H1 (cell line): ENCODE measurements around the gene S1PR3. TPM values are rescaled to one million over a fixed set of nuclear protein-coding genes. Genes with fewer than 3 reads are reported as not detected.

Experiments used
- CTCF ChIA-PET: fragments of 300-600 bp; sonication (Branson Sonifier 250); formaldehyde crosslinking; loops from one replicate; lab custom pipeline; 2021; ENCODE audit not compliant: partially characterized antibody; lab: Charles Lee
- POLR2A ChIA-PET: fragments of 300-600 bp; sonication (Branson Sonifier 250); formaldehyde crosslinking; loops from one replicate; lab custom pipeline; 2021; ENCODE audit warnings: inconsistent platforms; ENCODE audit not compliant: partially characterized antibody; lab: Charles Lee
- DNase-seq, 2 experiments: peaks; one replicate each; pipeline versions ENCODE4 v3.0.0 to v3.0.0-alpha.2; 2010 to 2022; ENCODE audit warnings: low spot score in 2 of 2, low read depth in 1 of 2, mixed read lengths in 1 of 2
- FAIRE-seq: peaks from 2 replicates; lab custom pipeline; 2011; peaks lifted over from hg19 to GRCh38; lab: Jason Lieb, UNC
- H2AFZ ChIP-seq: 2 replicates; pipeline ENCODE4 v1.8.1; 2012; ENCODE audit warnings: low read length, inconsistent platforms
- H2AK5ac ChIP-seq: 2 replicates; pipeline ENCODE4 v1.6.1; 2013; ENCODE audit warnings: low read depth, low read length
- H2BK120ac ChIP-seq: replicated peaks from 2 replicates; pipeline ENCODE3; 2013; ENCODE audit warnings: low read depth, low read length, inconsistent platforms
- H2BK12ac ChIP-seq: 2 replicates; pipeline ENCODE4 v1.6.1; 2013; ENCODE audit warnings: low read depth, low read length
- H2BK15ac ChIP-seq: 2 replicates; pipeline ENCODE4 v1.6.1; 2013; ENCODE audit warnings: low read length
- H2BK20ac ChIP-seq: 2 replicates; pipeline ENCODE4 v1.6.1; 2013; ENCODE audit warnings: low read length
- H2BK5ac ChIP-seq: 2 replicates; pipeline ENCODE4 v1.6.1; 2013; ENCODE audit warnings: low read depth, low read length
- H3K14ac ChIP-seq: 2 replicates; pipeline ENCODE4 v1.6.1; 2013; ENCODE audit warnings: inconsistent platforms; ENCODE audit not compliant: insufficient read length
- H3K18ac ChIP-seq: 2 replicates; pipeline ENCODE4 v1.6.1; 2013; ENCODE audit warnings: low read length; ENCODE audit errors: extremely low read depth
- H3K23ac ChIP-seq: 2 replicates; pipeline ENCODE4 v1.6.1; 2013; ENCODE audit warnings: inconsistent platforms; ENCODE audit not compliant: insufficient read length
- H3K23me2 ChIP-seq: 2 replicates; pipeline ENCODE4 v1.6.1; 2013; ENCODE audit warnings: low read depth, low read length
- H3K27ac ChIP-seq: 2 replicates; pipeline ENCODE4 v1.6.1; 2011; ENCODE audit warnings: low read depth, low read length, inconsistent platforms
- H3K27me3 ChIP-seq, 4 experiments: replicated peaks in 1 of 4; 1 replicate in 1 of 4; 2 replicates in 3 of 4; pipeline versions ENCODE4 v1.6.1 to v1.8.1; 2011 to 2013; ENCODE audit warnings: low read length in 3 of 4, mild to moderate bottlenecking in 3 of 4, inconsistent platforms in 2 of 4, mixed read lengths in 2 of 4, moderate library complexity in 1 of 4; ENCODE audit not compliant: control insufficient read depth in 3 of 4, insufficient read depth in 3 of 4; ENCODE audit errors: extremely low read depth in 1 of 4
- H3K36me3 ChIP-seq, 4 experiments: 2 replicates each; pipeline versions ENCODE4 v1.6.1 to v1.8.1; 2011 to 2013; ENCODE audit warnings: mild to moderate bottlenecking in 4 of 4, low read length in 3 of 4, moderate library complexity in 2 of 4, control low read depth in 1 of 4, inconsistent platforms in 1 of 4; ENCODE audit not compliant: insufficient read depth in 4 of 4, control insufficient read depth in 2 of 4
- H3K4ac ChIP-seq: replicated peaks from 2 replicates; pipeline ENCODE3; 2013; ENCODE audit warnings: low read length, low read depth, mixed read lengths, inconsistent platforms; ENCODE audit not compliant: insufficient read length
- H3K4me1 ChIP-seq, 4 experiments: replicated peaks in 1 of 4; 1 replicate in 1 of 4; 2 replicates in 3 of 4; pipeline versions ENCODE4 v1.6.1 to v1.8.1; 2011 to 2013; ENCODE audit warnings: low read length in 3 of 4, inconsistent platforms in 2 of 4, mixed read lengths in 1 of 4; ENCODE audit not compliant: insufficient read depth in 4 of 4, control insufficient read depth in 3 of 4
- H3K4me2 ChIP-seq, 2 experiments: 2 replicates each; pipeline versions ENCODE4 v1.6.1 to v1.8.1; 2011 to 2013; ENCODE audit warnings: low read depth in 2 of 2, low read length in 2 of 2, control low read depth in 1 of 2, inconsistent platforms in 1 of 2, mild to moderate bottlenecking in 1 of 2; ENCODE audit not compliant: insufficient read depth in 1 of 2
- H3K4me3 ChIP-seq, 4 experiments: fragments of 200-600, 300-600 bp in 1 of 4; sonication (generic), shearing (Covaris generic), sonication (Bioruptor Twin) in 1 of 4; 2 replicates each; pipeline versions ENCODE4 v1.5.1 to v1.8.1; 2011 to 2016; ENCODE audit warnings: low read length in 4 of 4, low read depth in 3 of 4, control low read depth in 2 of 4, inconsistent platforms in 2 of 4, mild to moderate bottlenecking in 2 of 4, mixed read lengths in 1 of 4, moderate library complexity in 1 of 4; ENCODE audit not compliant: insufficient read depth in 2 of 4; ENCODE audit errors: extremely low read depth in 1 of 4
- H3K56ac ChIP-seq: replicated peaks from 2 replicates; pipeline ENCODE3; 2013; ENCODE audit warnings: low read depth, mild to moderate bottlenecking, mixed read lengths, low read length, inconsistent platforms; ENCODE audit not compliant: insufficient read length
- H3K79me1 ChIP-seq: 2 replicates; pipeline ENCODE4 v1.6.1; 2013; ENCODE audit warnings: low read depth, low read length, control low read depth
- H3K79me2 ChIP-seq, 2 experiments: 2 replicates each; pipeline versions ENCODE4 v1.6.1 to v1.8.1; 2012 to 2013; ENCODE audit warnings: low read length in 2 of 2, mild to moderate bottlenecking in 2 of 2, inconsistent platforms in 1 of 2; ENCODE audit not compliant: insufficient read depth in 2 of 2, control insufficient read depth in 1 of 2
- H3K9ac ChIP-seq, 4 experiments: replicated peaks in 1 of 4; 1 replicate in 1 of 4; 2 replicates in 3 of 4; pipeline versions ENCODE4 v1.6.1 to v1.8.1; 2011 to 2013; ENCODE audit warnings: low read depth in 3 of 4, low read length in 3 of 4, control low read depth in 2 of 4, mild to moderate bottlenecking in 2 of 4, moderate library complexity in 2 of 4, inconsistent platforms in 1 of 4; ENCODE audit errors: extremely low read depth in 1 of 4
- H3K9me3 ChIP-seq, 2 experiments: 2 replicates each; pipeline versions ENCODE4 v1.6.1 to v1.8.1; 2012 to 2013; ENCODE audit warnings: mild to moderate bottlenecking in 2 of 2, moderate library complexity in 2 of 2, control low read depth in 1 of 2, inconsistent platforms in 1 of 2, low read depth in 1 of 2, low read length in 1 of 2, mixed read lengths in 1 of 2; ENCODE audit not compliant: insufficient read depth in 2 of 2
- H4K20me1 ChIP-seq, 2 experiments: replicated peaks in 1 of 2; 2 replicates each; pipeline versions ENCODE3 to v1.8.1; 2011 to 2013; ENCODE audit warnings: inconsistent platforms in 2 of 2, low read length in 2 of 2, mild to moderate bottlenecking in 1 of 2; ENCODE audit not compliant: insufficient read depth in 2 of 2, control insufficient read depth in 1 of 2
- H4K5ac ChIP-seq: 2 replicates; pipeline ENCODE4 v1.6.1; 2013; ENCODE audit warnings: low read length, low read depth, mixed read lengths, inconsistent platforms; ENCODE audit not compliant: insufficient read length
- H4K8ac ChIP-seq: 2 replicates; pipeline ENCODE4 v1.8.0; 2013; ENCODE audit warnings: mild to moderate bottlenecking, moderate library complexity, low read length, inconsistent platforms; ENCODE audit not compliant: insufficient read depth; ENCODE audit errors: extremely low read depth
- H4K91ac ChIP-seq: replicated peaks from 2 replicates; pipeline ENCODE3; 2013; ENCODE audit warnings: low read length, mixed read lengths, inconsistent platforms; ENCODE audit not compliant: insufficient read length
- ASH2L ChIP-seq: fragments of 200-600, 300-600 bp; sonication (generic); IDR thresholded peaks from one replicate; pipeline ENCODE4 v1.7.1; 2017; ENCODE audit warnings: low read length
- BRCA1 ChIP-seq: IDR thresholded peaks from 2 replicates; pipeline ENCODE4 v1.6.1; 2012; ENCODE audit warnings: low read depth, low read length, improper control_type of control experiment
- CTBP2 ChIP-seq: IDR thresholded peaks from 2 replicates; pipeline ENCODE4 v1.7.0; 2011; ENCODE audit warnings: borderline replicate concordance, mild to moderate bottlenecking, moderate library complexity, mixed read lengths, low read length; ENCODE audit not compliant: insufficient read depth, insufficient read length
- GTF2F1 ChIP-seq: IDR thresholded peaks from 2 replicates; pipeline ENCODE4 v1.6.1; 2012; ENCODE audit warnings: low read depth, low read length, improper control_type of control experiment, borderline replicate concordance
- HDAC6 ChIP-seq: IDR thresholded peaks from one replicate; pipeline ENCODE4 v1.7.1; 2012; ENCODE audit warnings: low read depth, mild to moderate bottlenecking, inconsistent platforms, low read length, moderate library complexity
- MAFK ChIP-seq: IDR thresholded peaks from 2 replicates; pipeline ENCODE4 v1.6.1; 2012; ENCODE audit warnings: low read depth, mild to moderate bottlenecking, improper control_type of control experiment, low read length
- TAF1 ChIP-seq: IDR thresholded peaks from 2 replicates; pipeline ENCODE4 v1.6.1; 2011; ENCODE audit warnings: mild to moderate bottlenecking, low read depth, low read length
- TCF12 ChIP-seq: IDR thresholded peaks from 2 replicates; pipeline ENCODE4 v1.6.1; 2011; ENCODE audit warnings: low read depth, mild to moderate bottlenecking, low read length
- ZNF274 ChIP-seq: IDR thresholded peaks from 2 replicates; pipeline ENCODE4 v1.7.0; 2012; ENCODE audit warnings: low read length, borderline replicate concordance; ENCODE audit errors: extremely low read depth
- WGBS, 2 experiments: shearing (Covaris generic) in 1 of 2; methylation state at CpG; one replicate each; pipeline versions ENCODE4 v1.1.6 to v1.1.7; 2013 to 2015; ENCODE audit warnings: low lambda C conversion rate in 2 of 2, mixed read lengths in 2 of 2, inconsistent platforms in 1 of 2, low coverage in 1 of 2, missing lambda C conversion rate in 1 of 2; ENCODE audit not compliant: insufficient replicate concordance in 2 of 2, insufficient coverage in 1 of 2, insufficient read length in 1 of 2; ENCODE audit errors: extremely low coverage in 1 of 2, missing lambda C conversion rate in 1 of 2; 5-methylcytosine and 5-hydroxymethylcytosine counted together
- polyA plus RNA-seq, 7 experiments: library from polyadenylated mRNA; depleted of rRNA in 3 of 7; stranded (reverse) in 5 of 7; unstranded in 2 of 7; fragments of >200 nt in 5 of 7; fragments of 200-250 nt in 2 of 7; gene quantifications; 1 replicate in 5 of 7; 2 replicates in 1 of 7; 4 replicates in 1 of 7; pipeline versions ENCODE4 v1.2.1 to v1.2.3, GENCODE V29; 2011 to 2013; ENCODE audit warnings: missing spikeins in 2 of 7, mixed read lengths in 2 of 7
- total RNA-seq: library from RNA; stranded (reverse); fragmentation: NEBNext Ultra II Directional; extraction: Animal tissue kit (Norgen Biotek cat#: 25700); gene quantifications from 2 replicates; pipeline ENCODE4 v1.2.1, GENCODE V29; 2021
- TF ChIP-seq, protein P1 (sequence below): IDR thresholded peaks from 2 replicates; pipeline ENCODE4 v1.6.1; 2011; ENCODE audit warnings: low read depth, mild to moderate bottlenecking, low read length; ENCODE audit not compliant: insufficient read depth
- TF ChIP-seq, protein P2 (sequence below): IDR thresholded peaks from 2 replicates; pipeline ENCODE4 v1.6.1; 2011; ENCODE audit warnings: low read length, improper control_type of control experiment

Gene S1PR3
- total and polyA plus RNA-seq, 2 of the 8 experiments (the other 6 are each of a cell fraction or from before 2014, with no cell fraction given), result 3.7 to 6.4 TPM

DNA sequence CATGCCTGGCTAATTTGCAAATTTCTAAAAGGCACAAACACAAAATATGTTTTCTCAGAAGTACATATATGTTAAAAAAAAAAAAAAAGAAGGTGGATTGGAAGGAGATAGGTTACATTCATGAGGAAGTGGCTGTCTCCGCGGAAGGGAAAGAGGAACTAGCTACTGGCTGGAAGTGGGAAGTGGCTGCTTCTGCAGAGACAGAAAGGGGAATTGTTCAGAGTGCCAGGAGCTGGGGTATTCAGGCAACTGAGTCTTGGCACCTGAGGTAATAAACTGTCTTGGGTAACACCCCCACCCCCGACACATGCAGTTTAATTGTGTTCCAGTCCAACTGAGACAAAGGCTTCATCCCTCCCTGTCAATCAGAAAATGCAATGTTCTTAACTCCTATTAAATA lies 45.6 kb downstream of the S1PR3 start:
- CTCF ChIA-PET, result no interaction called here
- H4K91ac ChIP-seq, result no peak overlapping the region
- no peak for TF ChIP-seq HDAC6
- TF ChIP-seq BRCA1, result no peak
- no peak for TF ChIP-seq MAFK
- TF ChIP-seq GTF2F1, result no peak
- no peak for TF ChIP-seq TAF1
- no peak for TF ChIP-seq CTBP2
- TF ChIP-seq ASH2L, result no peak
- no peak for TF ChIP-seq TCF12
- TF ChIP-seq, protein P1, sequence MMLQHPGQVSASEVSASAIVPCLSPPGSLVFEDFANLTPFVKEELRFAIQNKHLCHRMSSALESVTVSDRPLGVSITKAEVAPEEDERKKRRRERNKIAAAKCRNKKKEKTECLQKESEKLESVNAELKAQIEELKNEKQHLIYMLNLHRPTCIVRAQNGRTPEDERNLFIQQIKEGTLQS, result no peak
- TF ChIP-seq ZNF274, result no peak
- TF ChIP-seq, protein P2, sequence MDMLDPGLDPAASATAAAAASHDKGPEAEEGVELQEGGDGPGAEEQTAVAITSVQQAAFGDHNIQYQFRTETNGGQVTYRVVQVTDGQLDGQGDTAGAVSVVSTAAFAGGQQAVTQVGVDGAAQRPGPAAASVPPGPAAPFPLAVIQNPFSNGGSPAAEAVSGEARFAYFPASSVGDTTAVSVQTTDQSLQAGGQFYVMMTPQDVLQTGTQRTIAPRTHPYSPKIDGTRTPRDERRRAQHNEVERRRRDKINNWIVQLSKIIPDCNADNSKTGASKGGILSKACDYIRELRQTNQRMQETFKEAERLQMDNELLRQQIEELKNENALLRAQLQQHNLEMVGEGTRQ, result no peak
- H3K9ac ChIP-seq, result no peak overlapping the region
- no peak overlapping the region for H4K5ac ChIP-seq
- no peaks in the 10 kb centered on the region for H3K4me1 ChIP-seq
- H3K4me3 ChIP-seq, result no peak overlapping the region
- H2BK120ac ChIP-seq, result no peak overlapping the region
- peaks cover 7% of the 10 kb centered on the region; the same call in 1 of the 2 replicates for H3K23me2 ChIP-seq
- no peaks in the 10 kb centered on the region for H3K27me3 ChIP-seq
- no peak overlapping the region for H3K56ac ChIP-seq
- no peaks in the 10 kb centered on the region for H3K9me3 ChIP-seq
- H2BK5ac ChIP-seq, result no peak overlapping the region
- FAIRE-seq, result no peak
- no peak overlapping the region for H3K18ac ChIP-seq
- H2BK15ac ChIP-seq, result no peak overlapping the region
- peaks cover 0 to 8% of the 10 kb centered on the region in 2 experiments for H4K20me1 ChIP-seq
- no peak overlapping the region for H3K14ac ChIP-seq
- no peak overlapping the region for H3K4me2 ChIP-seq
- WGBS, 2 experiments, result 93% methylated on average over 3 of the region's 3 CpGs; no CpG with 5 or more reads in 1 of the 2 experiments
- no peak overlapping the region for H2AFZ ChIP-seq
- no peak overlapping the region for H4K8ac ChIP-seq
- no peaks in the 10 kb centered on the region for H3K79me1 ChIP-seq
- no peaks in the 10 kb centered on the region for H3K79me2 ChIP-seq
- no peak overlapping the region for H2BK20ac ChIP-seq
- H3K27ac ChIP-seq, result no peak overlapping the region
- no peak overlapping the region for H3K4ac ChIP-seq
- no peak overlapping the region for H2BK12ac ChIP-seq
- H2AK5ac ChIP-seq, result no peak overlapping the region
- POLR2A ChIA-PET, result interaction anchor here (0.6 kb wide), 1 partner anchor 25 kb away, joined by 3 read pairs; no protein-coding TSS in a partner anchor
- H3K23ac ChIP-seq, result no peak overlapping the region
- no peak for DNase-seq
- no peaks in the 10 kb centered on the region; a peak in 1 of 8 replicates for H3K36me3 ChIP-seq
